ENCODE data around the gene ATAD3A. TPM values are rescaled to one million over a fixed set of nuclear protein-coding genes. Genes with fewer than 3 reads are reported as not detected.

ATAD3A gene
- polyA plus RNA-seq, 1 of the 3 experiments (the other 2 are of a cell fraction), result 40.2 TPM

GRCh38 chr1:1578371-1578940 lies 66.5 kb downstream of the ATAD3A start:
- H2AFZ ChIP-seq (ENCODE audit: low read depth), result no peak overlapping the region
- H3K9me3 ChIP-seq, result no peaks in the 10 kb centered on the region
- TF ChIP-seq EP300 (IDR thresholded peaks at IDR 0.05; ENCODE audit: borderline replicate concordance in 1 of 2, low read depth in 1 of 2, low read length in 1 of 2) (no peak), IRF3 (IDR thresholded peaks at IDR 0.05; ENCODE audit: low read depth, low read length) (no peak), ELF1 (IDR thresholded peaks at IDR 0.05) (no peak), TEAD4 (IDR thresholded peaks at IDR 0.05; ENCODE audit: borderline replicate concordance, insufficient read depth) (no peak), ZBTB33 (IDR thresholded peaks at IDR 0.05; ENCODE audit: borderline replicate concordance, low read depth) (no peak), SMC3 (IDR thresholded peaks at IDR 0.05; ENCODE audit: low read depth, low read length) (no peak), RXRA (IDR thresholded peaks at IDR 0.05; ENCODE audit: borderline replicate concordance, low read depth) (no peak), FOXJ3 (CRISPR knock-in tag; IDR thresholded peaks at IDR 0.05) (no peak), MXI1 (IDR thresholded peaks at IDR 0.05; ENCODE audit: low read depth, low read length) (no peak), MAX (IDR thresholded peaks at IDR 0.05; ENCODE audit: low read depth) (no peak), NRF1 (IDR thresholded peaks at IDR 0.05; ENCODE audit: low read depth, low read length) (no peak), FOXM1 (IDR thresholded peaks at IDR 0.05; ENCODE audit: low read depth) (no peak), POLR2AphosphoS5 (IDR thresholded peaks at IDR 0.05; ENCODE audit: low read depth, low read length) (no peak)
- H3F3A ChIP-seq (replicated peaks; ENCODE audit: insufficient read depth), result peaks cover 14% of the 10 kb centered on the region
- peaks cover 10% of the 10 kb centered on the region for H3K79me2 ChIP-seq (ENCODE audit: insufficient read depth)
- peaks cover 0 to 4% of the 10 kb centered on the region in 2 experiments; a peak in 1 of 4 replicates for H3K4me1 ChIP-seq (ENCODE audit: control insufficient read depth in 1 of 2, insufficient read depth in 2 of 2, low read depth in 1 of 2, low read length in 1 of 2)
- WGBS (ENCODE audit: low lambda C conversion rate), result 48% methylated on average over 5 of the region's 13 CpGs
- H4K20me1 ChIP-seq (ENCODE audit: insufficient read depth), result no peaks in the 10 kb centered on the region; the same call in 1 of the 2 replicates
- CTCF ChIA-PET, result interaction anchor here (0.7 to 1.7 kb wide), 4 partner anchors 8 to 20 kb away, joined by 3 to 5 read pairs (median 4); no protein-coding TSS in a partner anchor
- POLR2A ChIA-PET, result interaction anchor here (0.8 kb wide), 1 partner anchor 114 kb away, joined by 3 read pairs; the partner anchor contains the start of gene SLC35E2B
- no peak overlapping the region for H3K4me3 ChIP-seq (ENCODE audit: low read depth in 2 of 2, low read length in 1 of 2)
- no peak overlapping the region for H3K27ac ChIP-seq (ENCODE audit: low read depth in 2 of 2, low read length in 1 of 2)
- H3K36me3 ChIP-seq (replicated peaks in 1 of 2; ENCODE audit: control insufficient read depth in 1 of 2, insufficient read depth in 2 of 2, low read length in 1 of 2), result no peaks in the 10 kb centered on the region
- H3K27me3 ChIP-seq (ENCODE audit: insufficient read depth), result peaks cover 6% of the 10 kb centered on the region; the same call in 1 of the 2 replicates
- no peak overlapping the region for H3K9ac ChIP-seq
- H3K9me2 ChIP-seq, result no peaks in the 10 kb centered on the region
- H3K4me2 ChIP-seq, result no peak overlapping the region
- no peak for DNase-seq
